Esophagus squamous epithelium (tissue), 4 donors: ENCODE measurements around the gene CFAP65.

Experiments
- POLR2A ChIP-seq, 4 donors: fragments of 450-650 bp; IDR thresholded peaks; one replicate each; pipeline ENCODE4 v1.6.1; 2017; ENCODE audit warnings: antibody characterized with exemption in 4 of 4, mild to moderate bottlenecking in 4 of 4, moderate library complexity in 3 of 4
- TF ChIP-seq, protein P1 (sequence below), 6 experiments: fragments of 450-650 bp in 4 of 6; fragments of 200-600 bp in 2 of 6; sonication (generic) in 2 of 6; IDR thresholded peaks; one replicate each; pipeline ENCODE4 v1.5.1; 2016 to 2019; ENCODE audit warnings: antibody characterized with exemption in 6 of 6, mild to moderate bottlenecking in 4 of 6, moderate library complexity in 4 of 6

DNA sequence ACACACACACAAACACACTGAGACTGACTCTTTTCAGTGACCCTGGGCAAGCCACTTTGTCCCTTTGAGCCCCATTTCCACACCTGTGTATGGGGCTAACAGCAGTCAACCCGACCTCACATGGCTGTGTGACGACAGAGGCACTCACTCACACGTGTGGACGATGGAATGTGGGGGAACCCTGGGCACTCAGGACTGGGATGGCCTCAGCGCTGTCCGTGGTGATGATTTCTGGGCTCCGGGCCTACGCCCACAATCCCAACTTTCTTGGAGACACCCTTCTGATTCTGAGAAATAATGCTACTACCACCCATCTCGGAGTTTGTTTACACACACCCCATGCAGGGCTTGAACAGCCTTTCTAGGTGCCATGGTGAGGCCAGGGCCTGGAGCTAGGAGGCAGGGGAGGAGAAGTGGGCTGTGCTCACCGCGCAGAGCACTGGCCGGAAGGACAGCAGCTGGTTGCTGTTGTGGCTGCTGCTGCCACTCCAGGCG, 49.6 kb downstream of the CFAP65 start:
- no peak for TF ChIP-seq POLR2A (IDR thresholded peaks at IDR 0.05)
- TF ChIP-seq, protein P1, sequence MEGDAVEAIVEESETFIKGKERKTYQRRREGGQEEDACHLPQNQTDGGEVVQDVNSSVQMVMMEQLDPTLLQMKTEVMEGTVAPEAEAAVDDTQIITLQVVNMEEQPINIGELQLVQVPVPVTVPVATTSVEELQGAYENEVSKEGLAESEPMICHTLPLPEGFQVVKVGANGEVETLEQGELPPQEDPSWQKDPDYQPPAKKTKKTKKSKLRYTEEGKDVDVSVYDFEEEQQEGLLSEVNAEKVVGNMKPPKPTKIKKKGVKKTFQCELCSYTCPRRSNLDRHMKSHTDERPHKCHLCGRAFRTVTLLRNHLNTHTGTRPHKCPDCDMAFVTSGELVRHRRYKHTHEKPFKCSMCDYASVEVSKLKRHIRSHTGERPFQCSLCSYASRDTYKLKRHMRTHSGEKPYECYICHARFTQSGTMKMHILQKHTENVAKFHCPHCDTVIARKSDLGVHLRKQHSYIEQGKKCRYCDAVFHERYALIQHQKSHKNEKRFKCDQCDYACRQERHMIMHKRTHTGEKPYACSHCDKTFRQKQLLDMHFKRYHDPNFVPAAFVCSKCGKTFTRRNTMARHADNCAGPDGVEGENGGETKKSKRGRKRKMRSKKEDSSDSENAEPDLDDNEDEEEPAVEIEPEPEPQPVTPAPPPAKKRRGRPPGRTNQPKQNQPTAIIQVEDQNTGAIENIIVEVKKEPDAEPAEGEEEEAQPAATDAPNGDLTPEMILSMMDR (IDR thresholded peaks at IDR 0.05): no peak
